Measurements from ENCODE around the gene PCP2.

PCP2 gene

GRCh38 chr19:7677669-7678311 lies 44.3 kb upstream of the PCP2 start:
- DNase-seq (ENCODE audit: insufficient read length, low spot score) (no peak), FAIRE-seq (no peak)
- no peak for TF ChIP-seq CTCF (IDR thresholded peaks at IDR 0.05; ENCODE audit: insufficient read depth, missing control alignments)

GRCh38 chr19:7676854-7677253 lies 43.3 kb upstream of the PCP2 start, which contains the start of gene MCEMP1:
TSS of gene MCEMP1 (plus strand) at chr19:7677090. CDS start at chr19:7677121, 31 bp downstream.
- no peak for FAIRE-seq
- DNase-seq (ENCODE audit: insufficient read length, low spot score) = no peak
- TF ChIP-seq CTCF (IDR thresholded peaks at IDR 0.05; ENCODE audit: insufficient read depth, missing control alignments) = no peak

- FAIRE-seq = no peak
- TF ChIP-seq CTCF (IDR thresholded peaks at IDR 0.05; ENCODE audit: insufficient read depth, missing control alignments) = no peak
- no peak for DNase-seq (ENCODE audit: insufficient read length, low spot score)
Measured at GRCh38 chr19:7676376-7676775, 42.9 kb upstream of the PCP2 start.

- TF ChIP-seq CTCF (IDR thresholded peaks at IDR 0.05; ENCODE audit: insufficient read depth, missing control alignments) = no peak
- no peak for FAIRE-seq
- DNase-seq (ENCODE audit: insufficient read length, low spot score) = no peak
Measured at GRCh38 chr19:7674010-7675005, 40.8 kb upstream of the PCP2 start.

GRCh38 chr19:7672522-7672921 lies 39.0 kb upstream of the PCP2 start:
- TF ChIP-seq CTCF (IDR thresholded peaks at IDR 0.05; ENCODE audit: insufficient read depth, missing control alignments) = no peak
- no peak for FAIRE-seq
- DNase-seq (ENCODE audit: insufficient read length, low spot score) = no peak

- no peak for FAIRE-seq
- no peak for TF ChIP-seq CTCF (IDR thresholded peaks at IDR 0.05; ENCODE audit: insufficient read depth, missing control alignments)
- no peak for DNase-seq (ENCODE audit: insufficient read length, low spot score)
Measured at GRCh38 chr19:7670790-7671189, 37.3 kb upstream of the PCP2 start.

All from D721Med (cell line).